ENCODE results near the gene NOTUM. TPM values are rescaled to one million over a fixed set of nuclear protein-coding genes. Genes with fewer than 3 reads are reported as not detected.

The NOTUM gene
- total RNA-seq, 6 donors from 2014 or later = 0.89 to 5.0 (median 2.3) TPM

GRCh38 chr17:81902653-81903414 lies 58.2 kb downstream of the NOTUM start:
- no peaks in the 10 kb centered on the region for H3K9me3 ChIP-seq
- peaks cover 6 to 73% (median 55%) of the 10 kb centered on the region in 4 donors for H3K36me3 ChIP-seq
- H3K4me1 ChIP-seq = peaks cover 12 to 22% (median 14%) of the 10 kb centered on the region in 4 donors
- H3K27me3 ChIP-seq = no peaks in the 10 kb centered on the region
- ATAC-seq (ENCODE audit: low FRiP score in 2 of 2) (peak in 1 of 2 donors; percentile 1), DNase-seq (peak in 1 of 2 donors; percentile 84)
- 40 to 45% methylated on average over 15 to 36 of the region's 47 CpGs for WGBS, 2 donors
- H3K27ac ChIP-seq = no peak overlapping the region
- TF ChIP-seq EP300 (IDR thresholded peaks at IDR 0.05) = no peak
- no peak for TF ChIP-seq CTCF (IDR thresholded peaks at IDR 0.05)
- TF ChIP-seq POLR2A (IDR thresholded peaks at IDR 0.05) = no peak
- no peak for TF ChIP-seq POLR2AphosphoS5 (IDR thresholded peaks at IDR 0.05)
- peak overlapping the region in 3 of 4 donors; percentile 38 to 46 (median 42) for H3K4me3 ChIP-seq

Other genes with a start within 250 kb of the NOTUM start
- 10 to 100 TPM in 5 of 6 donors, 1 to 10 TPM in 1; 9.9 to 20.2 (median 12.7) TPM for gene SLC25A10, start 248.9 kb downstream of the NOTUM start, total RNA-seq
- gene GCGR, start 157.0 kb downstream of the NOTUM start, total RNA-seq = 10 to 100 TPM in 1 of 6 donors, not detected in 5; 11.1 TPM
- 100 to 1,000 TPM in 1 of 6 donors, 10 to 100 TPM in 5; 30.1 to 106 (median 70.1) TPM for gene MCRIP1, start 127.9 kb downstream of the NOTUM start, total RNA-seq
- not detected for gene PPP1R27, start 126.1 kb downstream of the NOTUM start, total RNA-seq
- gene P4HB, start 100.7 kb downstream of the NOTUM start, total RNA-seq = 100 to 1,000 TPM; 374 to 627 (median 531) TPM
- gene ARHGDIA, start 89.8 kb downstream of the NOTUM start, total RNA-seq = 100 to 1,000 TPM; 171 to 522 (median 302) TPM
- gene ALYREF, start 69.6 kb downstream of the NOTUM start, total RNA-seq = 10 to 100 TPM; 43.0 to 71.0 (median 60.1) TPM
- gene ANAPC11, start 69.5 kb downstream of the NOTUM start, total RNA-seq = 100 to 1,000 TPM in 3 of 6 donors, 10 to 100 TPM in 3; 24.1 to 138 (median 99.2) TPM
- 1 to 10 TPM in 1 of 6 donors, under 1 TPM in 2, not detected in 3; 0.37 to 1.8 (median 0.94) TPM for gene NPB, start 58.9 kb downstream of the NOTUM start, total RNA-seq
- 10 to 100 TPM; 29.1 to 63.1 (median 52.2) TPM for gene PCYT2, start 49.8 kb downstream of the NOTUM start, total RNA-seq
- gene SIRT7, start 43.0 kb downstream of the NOTUM start, total RNA-seq = 10 to 100 TPM; 35.7 to 87.0 (median 39.7) TPM
- gene MAFG, start 33.5 kb downstream of the NOTUM start, total RNA-seq = 10 to 100 TPM; 23.0 to 46.4 (median 28.8) TPM
- 10 to 100 TPM in 4 of 6 donors, 1 to 10 TPM in 2; 8.4 to 42.4 (median 14.6) TPM for gene PYCR1, start 23.9 kb downstream of the NOTUM start, total RNA-seq
- gene MYADML2, start 14.0 kb downstream of the NOTUM start, total RNA-seq = not detected
- 10 to 100 TPM; 26.0 to 96.4 (median 56.1) TPM for gene ASPSCR1, start 16.4 kb upstream of the NOTUM start, total RNA-seq
- gene CENPX, start 61.7 kb upstream of the NOTUM start, total RNA-seq = 10 to 100 TPM; 24.1 to 60.5 (median 47.8) TPM
- gene LRRC45, start 62.1 kb upstream of the NOTUM start, total RNA-seq = 10 to 100 TPM; 14.0 to 57.6 (median 20.4) TPM
- gene RAC3, start 70.5 kb upstream of the NOTUM start, total RNA-seq = 10 to 100 TPM in 2 of 6 donors, 1 to 10 TPM in 4; 3.0 to 12.6 (median 7.1) TPM
- gene DCXR, start 76.5 kb upstream of the NOTUM start, total RNA-seq = 100 to 1,000 TPM; 122 to 358 (median 211) TPM
- gene RFNG, start 90.6 kb upstream of the NOTUM start, total RNA-seq = 100 to 1,000 TPM in 1 of 6 donors, 10 to 100 TPM in 5; 25.0 to 101 (median 37.5) TPM
- gene GPS1, start 90.7 kb upstream of the NOTUM start, total RNA-seq = 100 to 1,000 TPM in 4 of 6 donors, 10 to 100 TPM in 2; 55.2 to 147 (median 108) TPM
- gene DUS1L, start 104.6 kb upstream of the NOTUM start, total RNA-seq = 100 to 1,000 TPM in 3 of 6 donors, 10 to 100 TPM in 3; 53.5 to 183 (median 106) TPM
- 100 to 1,000 TPM; 191 to 805 (median 577) TPM for gene FASN, start 137.0 kb upstream of the NOTUM start, total RNA-seq

All from upper lobe of left lung (tissue), 6 donors.